HG02642 (cell line): ENCODE results near the gene FTCD.

Experiments used
- ATAC-seq: cut with Tn5 transposase; IDR thresholded peaks from one replicate; pipeline ENCODE4 v1.9.1; 2021; ENCODE audit warnings: mild to moderate bottlenecking; ENCODE audit not compliant: unreplicated experiment, poor library complexity

FTCD gene

GRCh38 chr21:46125846-46126301, 29.5 kb downstream of the FTCD start:
- no peak for ATAC-seq

GRCh38 chr21:46124926-46125845, 30.2 kb downstream of the FTCD start:
- ATAC-seq, result no peak

GRCh38 chr21:46124083-46124925, 31.1 kb downstream of the FTCD start:
- ATAC-seq, result no peak

DNA sequence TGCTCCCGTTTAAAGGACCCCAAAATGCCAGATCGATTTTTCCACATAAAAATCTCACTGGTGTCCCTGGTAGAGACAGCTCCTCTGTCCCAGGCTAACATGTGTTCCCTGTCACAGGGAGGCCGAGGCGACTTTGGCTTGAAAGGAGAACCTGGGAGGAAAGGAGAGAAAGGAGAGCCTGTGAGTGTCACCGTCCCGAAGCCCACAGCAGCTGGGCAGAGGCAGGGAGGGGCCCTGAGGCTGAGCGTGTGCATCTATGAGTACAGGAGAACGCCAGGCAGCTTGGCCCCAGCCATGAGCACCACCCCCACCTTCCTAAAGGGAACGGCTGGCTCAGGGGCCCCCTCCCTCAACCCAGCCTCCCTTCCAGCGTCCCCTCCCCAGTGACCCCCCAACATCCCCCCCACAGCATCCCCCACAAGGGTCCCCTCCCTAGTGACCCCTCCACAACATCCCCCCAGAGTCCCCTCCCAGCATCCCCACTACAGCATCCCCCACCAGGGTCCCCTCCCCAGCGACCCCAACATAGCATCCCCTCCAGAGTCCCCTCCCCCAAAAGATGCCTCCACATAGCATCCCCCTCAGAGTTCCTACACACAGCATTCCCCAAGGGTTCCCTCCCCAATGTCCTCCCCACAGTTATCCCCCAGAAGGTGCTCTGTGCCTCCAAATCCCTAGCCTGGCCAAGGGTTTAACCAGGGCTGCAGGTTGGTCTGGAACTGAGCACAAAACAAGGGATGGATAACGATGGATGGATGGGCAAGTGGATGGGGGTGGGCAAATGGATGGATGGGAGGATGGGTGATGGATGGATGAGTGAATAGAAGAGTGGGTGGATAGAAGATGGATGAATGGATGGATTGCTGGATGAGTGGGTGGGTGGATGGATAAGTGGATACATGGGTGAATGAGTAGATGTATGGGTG, 32.4 kb downstream of the FTCD start:
- no peak for ATAC-seq

DNA sequence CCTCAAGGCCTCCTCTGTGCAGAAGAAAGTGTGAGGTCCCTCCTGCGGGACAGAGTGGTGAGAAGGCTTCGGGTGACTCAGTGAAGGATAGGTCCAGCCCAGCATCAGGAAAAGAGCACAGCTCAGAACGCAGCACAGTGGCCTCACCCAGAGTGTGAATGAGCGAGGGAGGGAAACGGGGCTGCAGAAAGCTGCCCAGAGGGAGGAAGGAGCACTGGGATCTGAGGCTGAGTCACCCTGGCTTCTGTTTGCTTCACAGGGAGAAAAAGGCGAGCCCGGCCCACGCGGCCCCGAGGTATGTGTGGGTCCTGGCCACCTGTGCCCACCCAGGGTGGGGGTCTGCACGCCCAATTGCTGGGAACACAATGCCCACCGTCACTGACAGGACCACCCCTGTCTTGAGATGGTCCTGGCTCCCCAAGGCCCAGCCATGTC, 33.1 kb downstream of the FTCD start:
- ATAC-seq, result no peak

- ATAC-seq, result no peak
Observed at GRCh38 chr21:46121286-46122221, 33.8 kb downstream of the FTCD start.

DNA sequence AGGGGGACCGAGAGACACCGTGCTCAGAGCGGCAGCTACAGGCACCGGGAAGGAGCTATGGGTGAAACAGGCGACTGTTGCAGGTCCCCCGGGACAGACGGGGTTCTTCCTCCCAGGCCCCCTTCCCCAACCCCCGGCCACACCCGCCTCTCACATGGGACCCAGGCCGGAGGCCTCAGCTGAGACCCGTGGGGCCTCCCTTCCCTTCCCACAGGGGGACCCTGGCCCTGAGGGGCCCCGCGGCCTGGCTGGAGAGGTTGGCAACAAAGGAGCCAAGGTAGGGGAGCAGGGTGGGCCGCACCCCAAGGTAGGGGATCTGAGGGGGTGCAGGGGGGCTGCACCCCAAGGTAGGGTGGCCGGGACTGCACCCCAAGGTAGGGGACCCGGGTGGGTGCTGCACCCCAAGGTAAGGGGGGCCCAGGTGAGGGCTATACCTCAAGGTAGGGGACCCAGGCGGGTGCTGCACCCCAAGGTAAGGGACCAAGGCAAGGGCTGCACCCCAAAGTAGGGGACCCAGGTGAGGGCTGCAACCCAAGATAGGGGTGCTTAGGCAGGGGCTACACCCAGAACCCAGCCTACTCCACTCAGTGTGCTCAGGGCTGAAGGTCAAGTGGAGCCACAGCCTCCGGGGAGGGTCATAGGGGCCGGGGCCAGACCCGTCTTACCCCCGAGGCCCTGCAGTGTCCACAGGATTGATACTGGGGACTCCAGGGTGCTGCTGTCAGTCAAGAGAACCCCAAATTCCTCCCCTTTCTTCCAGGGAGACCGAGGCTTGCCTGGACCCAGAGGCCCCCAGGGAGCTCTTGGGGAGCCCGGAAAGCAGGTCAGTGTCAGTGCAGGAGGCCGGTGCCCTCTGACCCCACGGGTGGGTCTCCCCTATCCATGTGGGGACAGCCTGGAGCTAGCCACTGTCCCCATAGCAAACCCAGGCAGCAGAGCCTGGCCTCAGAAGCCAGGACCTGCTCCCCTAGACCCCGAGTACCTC, 34.8 kb downstream of the FTCD start:
- ATAC-seq, result no peak

- no peak for ATAC-seq
Observed at GRCh38 chr21:46119637-46120271, 35.6 kb downstream of the FTCD start.

DNA sequence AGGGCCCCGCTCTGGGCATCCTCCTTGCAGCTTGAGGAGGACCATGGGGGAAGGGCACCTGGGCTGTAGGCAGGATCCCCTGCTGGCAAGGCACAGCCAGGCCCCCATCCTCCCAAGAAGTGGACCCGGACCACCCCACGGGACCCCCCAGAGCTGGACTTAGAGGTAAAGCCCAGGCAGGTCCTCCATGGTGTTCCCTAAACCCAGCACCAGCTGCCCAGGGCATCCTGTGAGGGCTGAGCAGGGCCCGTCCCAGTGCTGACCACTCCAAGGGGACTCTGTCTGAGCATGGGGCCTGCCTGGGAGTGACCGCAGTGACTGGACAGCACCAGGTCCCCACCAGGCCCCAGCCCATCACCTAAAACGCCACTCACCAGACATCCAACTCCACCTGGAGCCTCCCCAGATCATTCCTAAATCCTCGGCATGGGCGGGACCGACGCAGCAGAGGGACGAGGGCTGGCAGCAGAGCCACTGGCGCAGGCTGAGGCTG, 36.2 kb downstream of the FTCD start:
- no peak for ATAC-seq

DNA sequence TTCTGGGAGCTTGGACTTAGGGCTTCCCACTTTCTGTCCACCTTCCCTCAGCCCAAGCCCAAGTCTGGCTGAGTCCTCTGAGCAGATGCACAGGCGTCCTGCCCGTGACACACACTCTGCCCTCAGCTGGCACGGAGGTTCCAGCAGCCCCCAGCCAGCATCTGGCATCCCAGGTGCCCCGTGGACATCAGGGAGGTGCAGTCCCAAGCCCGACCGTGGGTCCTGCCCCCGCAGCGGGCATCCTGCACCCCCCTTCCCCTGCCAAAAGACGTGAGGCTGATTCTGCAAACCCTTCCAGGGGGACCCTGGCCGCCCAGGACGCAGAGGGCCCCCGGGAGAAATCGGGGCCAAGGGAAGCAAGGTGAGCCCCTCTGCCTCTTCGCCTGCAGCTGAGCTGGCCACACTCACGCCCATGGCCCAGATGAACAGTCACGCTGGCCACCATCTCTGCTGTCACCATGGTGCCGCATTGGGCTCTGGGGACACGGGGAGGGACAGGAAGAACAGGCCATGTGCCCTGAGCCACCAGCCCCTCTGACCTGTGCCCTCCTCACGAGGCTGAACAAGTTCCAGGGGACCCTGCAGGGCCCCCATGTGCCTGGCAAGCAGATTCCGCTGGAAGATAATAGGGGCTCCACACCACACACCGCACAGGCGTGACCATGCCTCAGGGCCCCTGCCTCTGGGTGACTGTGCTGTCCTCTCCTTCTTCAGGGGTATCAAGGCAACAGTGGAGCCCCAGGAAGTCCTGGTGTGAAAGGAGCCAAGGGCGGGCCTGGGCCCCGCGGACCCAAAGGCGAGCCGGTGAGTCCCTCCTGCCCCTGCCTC, 36.8 kb downstream of the FTCD start:
- no peak for ATAC-seq

DNA sequence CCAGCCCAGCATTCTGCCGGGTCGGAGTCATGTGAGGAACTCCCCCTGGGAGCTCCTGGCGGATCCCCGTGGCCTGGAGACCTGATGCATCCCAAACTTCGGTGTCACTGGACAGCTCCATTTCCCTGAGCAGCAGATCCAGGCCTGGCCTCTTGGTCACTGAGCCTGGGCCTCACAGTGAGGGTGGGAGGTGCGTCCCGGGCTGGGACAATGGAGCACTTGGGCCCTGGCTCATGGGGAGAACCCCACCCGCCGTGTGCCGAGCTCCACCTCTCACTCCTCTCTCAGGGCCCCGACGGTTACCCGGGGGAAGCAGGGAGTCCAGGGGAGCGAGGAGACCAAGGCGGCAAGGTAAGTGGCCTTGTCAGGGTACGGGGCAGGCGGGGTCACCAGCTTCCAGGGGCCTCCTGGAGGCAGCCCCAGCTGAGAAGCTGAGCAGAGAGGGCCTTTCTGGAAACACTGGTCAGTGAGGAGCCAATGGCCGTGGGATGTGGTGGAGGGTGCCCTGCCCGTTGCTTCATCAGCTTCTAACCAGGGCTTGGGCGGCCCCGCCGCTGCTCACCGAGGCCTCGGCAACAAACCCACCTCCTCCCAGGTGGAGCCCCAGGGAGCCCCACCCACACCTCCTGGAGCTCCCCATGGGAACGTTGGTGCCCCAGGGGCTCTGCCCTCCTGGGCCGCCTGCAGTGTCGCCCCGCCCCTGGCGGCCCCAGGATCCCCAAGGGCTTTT, 37.6 kb downstream of the FTCD start:
- ATAC-seq, result no peak

DNA sequence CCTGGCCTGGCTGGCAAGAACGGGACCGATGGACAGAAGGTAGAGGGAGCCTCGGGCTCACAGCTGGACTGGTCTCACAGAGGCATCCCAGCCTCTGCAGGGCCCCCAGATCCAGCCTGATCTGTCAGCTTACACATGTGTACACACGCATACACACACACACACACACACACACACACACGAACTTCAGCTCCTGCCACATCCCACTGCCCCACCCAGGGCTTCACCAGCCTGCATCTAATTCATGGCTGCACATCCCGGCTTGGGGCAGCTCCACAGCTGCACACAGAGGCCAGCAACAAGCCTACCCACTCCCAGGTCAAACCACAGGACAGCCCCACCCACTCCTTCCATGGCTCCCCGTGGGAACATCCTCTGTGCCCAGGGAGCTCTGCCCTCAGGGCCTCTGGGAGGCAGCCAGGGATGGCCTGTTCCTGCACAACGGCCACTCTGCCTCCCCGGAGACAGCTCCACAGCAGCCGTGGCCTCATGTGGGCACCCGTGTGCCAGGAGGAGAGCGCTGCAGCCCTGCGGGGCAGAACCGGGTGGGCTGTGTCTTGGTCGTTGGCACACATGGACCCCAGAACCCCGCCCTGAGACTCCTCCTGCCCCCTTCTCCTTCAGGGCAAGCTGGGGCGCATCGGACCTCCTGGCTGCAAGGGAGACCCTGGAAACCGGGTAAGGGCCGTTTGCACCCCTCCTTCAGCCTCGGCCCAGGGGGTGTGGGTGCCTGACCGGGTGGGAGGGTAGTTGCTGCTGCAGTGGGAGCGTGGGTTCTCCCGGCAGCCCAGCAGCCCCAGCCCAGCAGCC, 38.4 kb downstream of the FTCD start:
- no peak for ATAC-seq

DNA sequence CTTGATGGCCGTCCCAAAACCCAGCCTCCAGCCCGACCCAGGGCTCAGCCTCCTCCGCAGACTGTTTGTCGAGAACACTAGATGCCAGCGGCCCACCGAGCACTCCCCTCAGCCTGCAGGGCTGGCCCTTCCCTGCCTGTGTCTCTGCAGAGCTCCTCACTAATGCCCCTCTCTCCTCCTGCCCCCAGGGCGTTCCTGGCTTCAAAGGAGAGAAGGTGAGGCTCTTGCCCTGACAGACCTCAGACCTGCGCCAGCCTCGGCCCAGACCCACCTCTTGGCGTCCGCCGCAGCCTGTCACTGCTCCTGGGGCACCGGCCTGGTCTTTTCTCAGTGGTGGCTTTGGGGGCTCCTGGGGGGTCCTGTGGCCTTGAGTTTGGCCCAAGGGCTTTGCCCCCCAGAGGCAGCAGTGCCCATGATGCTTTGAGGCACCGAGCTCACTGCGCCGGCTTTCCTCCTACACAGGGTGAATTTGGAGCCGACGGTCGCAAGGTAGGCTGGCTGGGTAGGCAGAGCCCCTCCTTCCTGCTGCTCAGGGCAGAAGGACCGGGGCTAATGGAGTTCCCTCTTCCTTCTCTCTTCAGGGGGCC, 39.1 kb downstream of the FTCD start:
- ATAC-seq, result no peak

DNA sequence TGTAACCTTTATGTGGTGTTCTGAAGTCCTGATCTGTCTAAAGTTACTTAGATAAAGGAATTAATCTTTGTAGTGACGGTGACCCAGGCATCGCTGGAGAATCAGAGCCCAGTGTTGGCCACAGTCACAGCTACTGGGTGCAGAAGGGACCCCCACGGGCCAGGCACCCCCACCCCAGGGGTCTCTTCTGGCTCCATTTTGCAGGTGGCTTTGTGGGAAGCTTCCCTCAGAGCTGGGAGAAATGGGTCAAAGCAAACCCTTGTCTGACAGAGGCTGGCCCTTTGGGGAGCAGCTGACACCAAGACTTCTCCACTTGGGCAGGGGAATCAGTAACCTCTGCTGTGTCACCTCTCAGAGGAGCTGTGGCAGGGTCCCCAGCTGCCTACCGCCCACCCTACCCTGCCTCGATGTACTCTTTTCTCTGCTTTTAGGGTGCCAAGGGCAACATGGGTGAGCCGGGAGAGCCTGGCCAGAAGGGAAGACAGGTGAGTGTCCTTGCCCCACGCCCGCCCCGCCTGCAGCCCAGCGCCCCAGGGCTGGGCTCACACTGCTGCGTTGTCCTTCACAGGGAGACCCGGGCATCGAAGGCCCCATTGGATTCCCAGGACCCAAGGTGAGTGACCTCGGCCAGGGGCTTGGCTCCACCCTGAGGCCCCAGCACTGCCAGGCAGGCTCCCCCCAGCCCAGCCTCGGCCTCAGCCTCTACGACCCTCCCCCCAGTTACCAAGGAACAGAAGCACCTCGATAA, 39.8 kb downstream of the FTCD start:
- no peak for ATAC-seq
